PFSK-1 (cell line): ENCODE results near the gene PODN.

Source experiments
- FOXP2 ChIP-seq: optimal IDR thresholded peaks from 2 replicates; pipeline ENCODE3; 2011; ENCODE audit warnings: borderline replicate concordance, control low read depth, inconsistent platforms; ENCODE audit not compliant: insufficient read depth; ENCODE audit errors: extremely low read length, extremely low read depth
- POLR2AphosphoS5 ChIP-seq: IDR thresholded peaks from 2 replicates; pipeline ENCODE4 v1.6.1; 2012; ENCODE audit warnings: low read depth, mild to moderate bottlenecking, control low read depth, low read length, moderate library complexity
- REST ChIP-seq, 2 experiments: IDR thresholded peaks; 2 replicates each; pipeline versions ENCODE4 v1.6.1 to v1.8.0; 2011 to 2012; ENCODE audit warnings: low read depth in 2 of 2, low read length in 2 of 2, control low read depth in 1 of 2, inconsistent platforms in 1 of 2, mild to moderate bottlenecking in 1 of 2, moderate library complexity in 1 of 2; ENCODE audit not compliant: insufficient read depth in 1 of 2
- SIN3A ChIP-seq: IDR thresholded peaks from 2 replicates; pipeline ENCODE4 v1.6.1; 2012; ENCODE audit warnings: mild to moderate bottlenecking, low read length, moderate library complexity, borderline replicate concordance; ENCODE audit not compliant: insufficient read depth
- TAF1 ChIP-seq: IDR thresholded peaks from 2 replicates; pipeline ENCODE4 v1.6.1; 2012; ENCODE audit warnings: low read length, control low read depth, borderline replicate concordance; ENCODE audit not compliant: insufficient read depth

PODN gene

GRCh38 chr1:53043271-53043670 is 18.7 kb upstream of the PODN start:
- TF ChIP-seq SIN3A (no peak), TAF1 (no peak), POLR2AphosphoS5 (no peak), FOXP2 (no peak), REST (IDR thresholded peaks at IDR 0.05; ENCODE audit: insufficient read depth in 1 of 2, low read depth in 2 of 2, low read length in 2 of 2) (no peak)

- TF ChIP-seq POLR2AphosphoS5 = no peak
- TF ChIP-seq FOXP2 = no peak
- TF ChIP-seq SIN3A = no peak
- no peak for TF ChIP-seq REST (IDR thresholded peaks at IDR 0.05; ENCODE audit: insufficient read depth in 1 of 2, low read depth in 2 of 2, low read length in 2 of 2)
- no peak for TF ChIP-seq TAF1
Observed at GRCh38 chr1:53044926-53045325, 17.1 kb upstream of the PODN start.

- TF ChIP-seq FOXP2 (peak; percentile 21), POLR2AphosphoS5 (no peak)
Observed at GRCh38 chr1:53046930-53047329, 15.1 kb upstream of the PODN start.

- no peak for TF ChIP-seq REST (IDR thresholded peaks at IDR 0.05; ENCODE audit: insufficient read depth in 1 of 2, low read depth in 2 of 2, low read length in 2 of 2)
- TF ChIP-seq FOXP2 = no peak
- TF ChIP-seq POLR2AphosphoS5 = no peak
Observed at GRCh38 chr1:53047737-53048736, 14.0 kb upstream of the PODN start.

GRCh38 chr1:53048960-53049573 is 12.9 kb upstream of the PODN start:
- no peak for TF ChIP-seq FOXP2
- no peak for TF ChIP-seq TAF1
- no peak for TF ChIP-seq POLR2AphosphoS5
- TF ChIP-seq REST (IDR thresholded peaks at IDR 0.05; ENCODE audit: insufficient read depth in 1 of 2, low read depth in 2 of 2, low read length in 2 of 2) = no peak
- TF ChIP-seq SIN3A = no peak
